ENCODE measurements around the gene LPP.
"Not testable (repeated sequence)": the region's sequence is repeated elsewhere in the genome, so short reads cannot be mapped to it uniquely, and the experiment has no call there.

The LPP gene

GRCh38 chr3:188421836-188422540 is 268.0 kb downstream of the LPP start:
- in situ Hi-C loops (cut with MboI; ENCODE audit: low sequenced_read_pairs), result no loop called here

- in situ Hi-C loops (cut with MboI; ENCODE audit: low sequenced_read_pairs), result not testable (repeated sequence)
Measured at GRCh38 chr3:188427981-188428380, 274.0 kb downstream of the LPP start.

- in situ Hi-C loops (cut with MboI; ENCODE audit: low sequenced_read_pairs), result no loop called here
Measured at GRCh38 chr3:188431040-188431439, 277.1 kb downstream of the LPP start.

GRCh38 chr3:188431553-188431952 is 277.6 kb downstream of the LPP start:
- in situ Hi-C loops (cut with MboI; ENCODE audit: low sequenced_read_pairs), result no loop called here

- in situ Hi-C loops (cut with MboI; ENCODE audit: low sequenced_read_pairs), result no loop called here
Measured at GRCh38 chr3:188432802-188433520, 279.0 kb downstream of the LPP start.

- in situ Hi-C loops (cut with MboI; ENCODE audit: low sequenced_read_pairs), result no loop called here
Measured at GRCh38 chr3:188433521-188434150, 279.7 kb downstream of the LPP start.

DNA sequence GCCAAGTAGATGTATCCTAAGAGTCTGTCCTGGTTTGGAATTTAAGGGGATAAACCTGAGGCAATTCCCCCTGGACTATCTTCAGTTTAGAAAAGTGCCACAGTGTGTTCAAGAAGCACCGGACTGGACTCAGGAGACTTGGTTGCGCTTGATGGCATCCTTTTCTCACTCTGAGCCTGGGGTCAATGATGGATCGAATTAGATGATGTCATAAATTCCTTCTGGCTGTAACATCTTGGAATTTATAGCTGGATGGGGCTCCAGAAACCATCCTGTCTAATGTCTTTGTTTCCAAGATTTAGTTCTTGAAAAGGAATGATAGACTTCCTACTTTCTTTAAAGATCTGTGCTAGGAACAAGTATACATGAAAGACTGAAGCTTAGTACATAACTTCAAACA is 280.6 kb downstream of the LPP start:
- in situ Hi-C loops (cut with MboI; ENCODE audit: low sequenced_read_pairs), result no loop called here

DNA sequence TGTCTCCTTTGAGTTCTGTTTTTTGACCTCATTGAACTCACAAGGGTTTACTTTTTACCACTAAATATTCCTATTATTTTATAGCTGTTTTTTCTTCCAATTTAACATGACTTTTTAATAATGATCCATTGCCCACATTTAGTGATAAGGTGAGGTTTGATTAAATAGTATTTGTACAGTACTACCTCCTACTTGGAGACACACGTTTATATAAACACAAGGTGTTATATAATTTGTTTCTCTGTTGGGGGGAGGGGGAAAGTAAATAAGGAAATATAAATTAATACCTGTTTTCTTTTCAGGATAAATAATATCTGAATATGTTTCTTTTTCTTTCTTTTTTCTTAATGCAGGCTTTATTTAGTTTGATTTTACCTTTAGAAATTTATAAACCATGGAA is 281.3 kb downstream of the LPP start:
- in situ Hi-C loops (cut with MboI; ENCODE audit: low sequenced_read_pairs), result no loop called here

- in situ Hi-C loops (cut with MboI; ENCODE audit: low sequenced_read_pairs), result no loop called here
Measured at GRCh38 chr3:188437926-188438325, 284.0 kb downstream of the LPP start.

- in situ Hi-C loops (cut with MboI; ENCODE audit: low sequenced_read_pairs), result no loop called here
Measured at GRCh38 chr3:188439080-188439479, 285.1 kb downstream of the LPP start.

GRCh38 chr3:188440340-188440972 is 286.5 kb downstream of the LPP start:
- in situ Hi-C loops (cut with MboI; ENCODE audit: low sequenced_read_pairs), result no loop called here

DNA sequence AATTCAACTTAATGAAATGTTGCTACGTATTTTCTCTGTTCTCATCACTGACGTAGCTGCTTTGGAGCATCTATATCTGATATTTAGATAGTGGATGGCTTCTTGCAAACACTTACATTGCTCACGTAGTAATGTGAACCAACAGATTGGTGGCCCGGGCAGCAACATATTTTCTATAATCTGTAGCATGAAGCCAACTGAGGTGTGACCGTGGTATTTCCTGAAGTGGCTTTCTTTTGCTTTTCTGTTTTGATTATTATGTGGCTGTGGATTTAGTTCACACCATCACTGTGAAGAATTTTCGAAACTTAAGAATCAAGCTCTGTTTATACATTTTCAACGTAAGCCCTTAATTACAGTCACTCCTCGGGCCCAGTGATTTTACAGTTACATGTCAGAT is 288.5 kb downstream of the LPP start:
- in situ Hi-C loops (cut with MboI; ENCODE audit: low sequenced_read_pairs), result no loop called here

DNA sequence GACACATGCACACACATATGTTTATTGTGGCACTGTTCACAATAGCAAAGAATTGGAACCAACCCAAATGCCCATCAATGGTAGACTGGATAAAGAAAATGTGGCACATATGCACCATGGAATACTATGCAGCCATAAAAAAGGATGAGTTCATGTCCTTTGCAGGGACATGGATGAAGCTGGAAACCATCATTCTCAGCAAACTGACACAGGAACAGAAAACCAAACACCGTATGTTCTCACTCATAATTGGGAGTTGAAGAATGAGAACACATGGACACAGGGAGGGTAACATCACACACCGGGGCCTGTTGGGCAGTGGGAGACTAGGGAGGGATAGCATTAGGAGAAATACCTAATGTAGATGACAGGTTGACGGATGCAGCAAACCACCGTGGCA is 291.2 kb downstream of the LPP start:
- in situ Hi-C loops (cut with MboI; ENCODE audit: low sequenced_read_pairs), result not testable (repeated sequence)

DNA sequence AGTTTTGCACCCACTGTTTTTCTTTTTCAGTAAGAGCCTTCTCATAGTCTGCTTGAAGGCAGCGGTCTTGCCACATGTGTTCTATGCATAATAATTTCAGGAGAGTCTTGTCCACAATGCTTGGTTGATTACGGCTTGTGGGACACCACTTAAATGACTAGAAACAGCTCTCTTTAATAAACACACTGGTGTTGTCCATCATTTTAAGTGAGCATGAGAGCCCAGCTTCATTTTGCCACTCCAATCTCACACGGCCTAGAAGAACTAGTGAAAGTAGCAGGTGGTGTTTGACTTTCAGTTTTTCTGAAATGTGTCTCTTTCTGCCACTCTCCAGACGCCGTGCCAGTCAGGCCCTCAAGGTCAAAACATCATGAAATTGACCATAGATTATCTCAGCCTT is 292.1 kb downstream of the LPP start:
- in situ Hi-C loops (cut with MboI; ENCODE audit: low sequenced_read_pairs), result no loop called here

- in situ Hi-C loops (cut with MboI; ENCODE audit: low sequenced_read_pairs), result no loop called here
Measured at GRCh38 chr3:188446766-188447165, 292.8 kb downstream of the LPP start.

DNA sequence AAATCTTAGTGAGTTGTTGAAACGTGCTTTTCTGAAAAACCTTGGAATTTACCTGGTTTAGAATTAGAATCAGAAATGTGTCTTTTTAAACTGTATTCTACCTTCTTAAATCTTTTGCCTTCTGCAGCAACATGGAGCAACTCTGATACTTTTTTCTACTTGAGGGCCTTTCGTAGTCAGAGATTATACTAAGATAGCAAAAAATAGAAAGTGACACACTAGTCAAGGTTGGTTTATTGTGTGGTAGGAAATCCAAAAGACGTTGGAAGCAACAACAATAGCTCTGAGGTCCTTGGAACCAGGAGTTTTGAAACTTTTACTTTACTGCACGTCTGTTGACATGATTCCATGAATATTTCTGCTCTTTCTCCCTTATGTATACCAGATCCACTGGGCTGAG is 294.9 kb downstream of the LPP start:
- in situ Hi-C loops (cut with MboI; ENCODE audit: low sequenced_read_pairs), result no loop called here

- in situ Hi-C loops (cut with MboI; ENCODE audit: low sequenced_read_pairs), result no loop called here
Measured at GRCh38 chr3:188449421-188449820, 295.5 kb downstream of the LPP start.

- in situ Hi-C loops (cut with MboI; ENCODE audit: low sequenced_read_pairs), result no loop called here
Measured at GRCh38 chr3:188452158-188452772, 298.3 kb downstream of the LPP start.

GRCh38 chr3:188453431-188454384 is 299.8 kb downstream of the LPP start:
- in situ Hi-C loops (cut with MboI; ENCODE audit: low sequenced_read_pairs), result no loop called here

DNA sequence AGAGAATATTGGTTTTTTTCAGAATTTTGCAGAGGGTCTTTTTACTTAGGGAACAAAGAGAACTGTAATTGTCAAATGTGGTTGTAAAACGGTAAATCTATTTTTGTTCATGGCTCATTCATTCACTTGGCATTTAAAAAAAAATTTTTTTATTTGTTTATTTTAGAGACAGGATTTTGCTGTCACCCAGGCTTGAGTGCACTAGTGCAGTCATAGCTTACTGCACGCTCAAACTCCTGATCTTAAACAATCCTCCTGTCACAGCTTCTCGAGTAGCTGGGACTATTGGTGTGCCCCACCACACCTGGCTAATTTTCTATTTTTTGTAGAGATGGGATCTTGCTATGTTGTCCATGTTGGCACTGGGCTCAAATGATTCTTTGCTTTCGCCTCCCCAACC is 301.8 kb downstream of the LPP start:
- in situ Hi-C loops (cut with MboI; ENCODE audit: low sequenced_read_pairs), result no loop called here

Data from HL-60/S4 (cell line).